B cell (primary cell): ENCODE results near the gene SHMT1.
"Not testable (repeated sequence)": the region's sequence is repeated elsewhere in the genome, so short reads cannot be mapped to it uniquely, and the experiment has no call there.

ENCODE experiments used
- EZH2 ChIP-seq: IDR thresholded peaks from 2 replicates; pipeline ENCODE4 v1.6.1; 2012; ENCODE audit warnings: borderline replicate concordance, low read depth, mild to moderate bottlenecking, moderate library complexity, low read length; ENCODE audit not compliant: insufficient read depth, poor library complexity, severe bottlenecking
- TF ChIP-seq, protein P1 (sequence below): fragments of 200-600 bp; IDR thresholded peaks from one replicate; pipeline ENCODE4 v1.8.0; 2022; ENCODE audit warnings: antibody characterized with exemption, mild to moderate bottlenecking

- TF ChIP-seq, protein P1, sequence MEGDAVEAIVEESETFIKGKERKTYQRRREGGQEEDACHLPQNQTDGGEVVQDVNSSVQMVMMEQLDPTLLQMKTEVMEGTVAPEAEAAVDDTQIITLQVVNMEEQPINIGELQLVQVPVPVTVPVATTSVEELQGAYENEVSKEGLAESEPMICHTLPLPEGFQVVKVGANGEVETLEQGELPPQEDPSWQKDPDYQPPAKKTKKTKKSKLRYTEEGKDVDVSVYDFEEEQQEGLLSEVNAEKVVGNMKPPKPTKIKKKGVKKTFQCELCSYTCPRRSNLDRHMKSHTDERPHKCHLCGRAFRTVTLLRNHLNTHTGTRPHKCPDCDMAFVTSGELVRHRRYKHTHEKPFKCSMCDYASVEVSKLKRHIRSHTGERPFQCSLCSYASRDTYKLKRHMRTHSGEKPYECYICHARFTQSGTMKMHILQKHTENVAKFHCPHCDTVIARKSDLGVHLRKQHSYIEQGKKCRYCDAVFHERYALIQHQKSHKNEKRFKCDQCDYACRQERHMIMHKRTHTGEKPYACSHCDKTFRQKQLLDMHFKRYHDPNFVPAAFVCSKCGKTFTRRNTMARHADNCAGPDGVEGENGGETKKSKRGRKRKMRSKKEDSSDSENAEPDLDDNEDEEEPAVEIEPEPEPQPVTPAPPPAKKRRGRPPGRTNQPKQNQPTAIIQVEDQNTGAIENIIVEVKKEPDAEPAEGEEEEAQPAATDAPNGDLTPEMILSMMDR = not testable (repeated sequence)
- TF ChIP-seq EZH2 = not testable (repeated sequence)
These were observed 45.6 kb upstream of the SHMT1 start for GRCh38 chr17:18408906-18409305.
